Measurements from ENCODE around the gene PLP1. TPM values are rescaled to one million over a fixed set of nuclear protein-coding genes. Genes with fewer than 3 reads are reported as not detected.

Gene PLP1
- total and polyA plus RNA-seq, 2 experiments from 2014 or later = 36.9 to 66.9 TPM

DNA sequence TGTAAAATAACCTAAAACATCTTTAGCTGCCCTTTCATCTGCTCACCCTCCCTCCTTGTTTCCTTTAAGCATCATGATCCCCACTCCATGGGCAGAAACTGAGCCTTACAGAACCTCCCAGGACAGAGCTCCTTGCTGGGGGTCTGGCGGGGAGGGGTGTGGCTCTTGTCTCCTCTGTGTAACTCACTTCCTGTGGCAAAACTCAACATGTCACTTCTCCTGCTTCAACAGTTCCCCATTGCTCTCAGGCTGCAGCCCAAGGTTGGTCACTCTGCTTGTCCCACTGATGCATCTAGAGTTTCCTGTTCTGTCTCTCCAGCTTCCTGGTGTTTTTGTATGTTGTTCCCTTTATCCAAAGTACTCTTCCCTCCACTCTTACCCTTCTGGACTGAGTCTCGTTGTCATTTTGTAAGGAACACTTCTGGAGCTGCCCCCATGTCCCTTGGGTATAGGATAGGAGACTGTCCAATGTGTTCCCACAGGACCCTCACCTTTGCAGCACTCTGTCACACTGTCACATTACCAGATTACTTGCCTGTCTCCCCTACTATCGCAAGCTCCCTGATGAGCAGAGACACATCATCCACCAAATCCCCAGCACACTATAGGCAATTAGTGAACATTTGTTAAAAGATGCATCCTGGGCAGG is 46.4 kb upstream of the PLP1 start:
- Histone ChIP-seq H3K4me3 (no peak overlapping the region), H3K36me3 (ENCODE audit: insufficient read depth) (no peaks in the 10 kb centered on the region), H3K4me2 (peak overlapping the region; percentile 57; the same call in 1 of the 2 replicates), H3K79me2 (replicated peaks; ENCODE audit: insufficient read depth) (no peaks in the 10 kb centered on the region), H3K4me1 (ENCODE audit: insufficient read depth) (peaks cover 31% of the 10 kb centered on the region), H3F3A (replicated peaks; ENCODE audit: low read depth) (no peaks in the 10 kb centered on the region), H3K27ac (ENCODE audit: low read depth) (no peak overlapping the region), H3K27me3 (ENCODE audit: insufficient read depth) (no peaks in the 10 kb centered on the region), H3K9me2 (ENCODE audit: insufficient read depth) (no peaks in the 10 kb centered on the region), H4K20me1 (replicated peaks; ENCODE audit: insufficient read depth) (no peaks in the 10 kb centered on the region), H2AFZ (no peak overlapping the region)
- no peak for DNase-seq (ENCODE audit: low spot score)
- peaks cover 56% of the 10 kb centered on the region for H3K4me1 Mint-ChIP-seq
- no peak overlapping the region; the same call in 1 of the 2 replicates for H3K27ac Mint-ChIP-seq
- H3K9me3 Mint-ChIP-seq = no peaks in the 10 kb centered on the region; the same call in 2 of the 3 replicates
- H3K4me3 Mint-ChIP-seq = no peak overlapping the region; the same call in 2 of the 3 replicates
- ATAC-seq = no peak
- TF ChIP-seq ZNF114 (CRISPR knock-in tag; IDR thresholded peaks at IDR 0.05) = no peak
- no peak for TF ChIP-seq JUNB (IDR thresholded peaks at IDR 0.05; ENCODE audit: unreplicated experiment)
- TF ChIP-seq, protein P1, sequence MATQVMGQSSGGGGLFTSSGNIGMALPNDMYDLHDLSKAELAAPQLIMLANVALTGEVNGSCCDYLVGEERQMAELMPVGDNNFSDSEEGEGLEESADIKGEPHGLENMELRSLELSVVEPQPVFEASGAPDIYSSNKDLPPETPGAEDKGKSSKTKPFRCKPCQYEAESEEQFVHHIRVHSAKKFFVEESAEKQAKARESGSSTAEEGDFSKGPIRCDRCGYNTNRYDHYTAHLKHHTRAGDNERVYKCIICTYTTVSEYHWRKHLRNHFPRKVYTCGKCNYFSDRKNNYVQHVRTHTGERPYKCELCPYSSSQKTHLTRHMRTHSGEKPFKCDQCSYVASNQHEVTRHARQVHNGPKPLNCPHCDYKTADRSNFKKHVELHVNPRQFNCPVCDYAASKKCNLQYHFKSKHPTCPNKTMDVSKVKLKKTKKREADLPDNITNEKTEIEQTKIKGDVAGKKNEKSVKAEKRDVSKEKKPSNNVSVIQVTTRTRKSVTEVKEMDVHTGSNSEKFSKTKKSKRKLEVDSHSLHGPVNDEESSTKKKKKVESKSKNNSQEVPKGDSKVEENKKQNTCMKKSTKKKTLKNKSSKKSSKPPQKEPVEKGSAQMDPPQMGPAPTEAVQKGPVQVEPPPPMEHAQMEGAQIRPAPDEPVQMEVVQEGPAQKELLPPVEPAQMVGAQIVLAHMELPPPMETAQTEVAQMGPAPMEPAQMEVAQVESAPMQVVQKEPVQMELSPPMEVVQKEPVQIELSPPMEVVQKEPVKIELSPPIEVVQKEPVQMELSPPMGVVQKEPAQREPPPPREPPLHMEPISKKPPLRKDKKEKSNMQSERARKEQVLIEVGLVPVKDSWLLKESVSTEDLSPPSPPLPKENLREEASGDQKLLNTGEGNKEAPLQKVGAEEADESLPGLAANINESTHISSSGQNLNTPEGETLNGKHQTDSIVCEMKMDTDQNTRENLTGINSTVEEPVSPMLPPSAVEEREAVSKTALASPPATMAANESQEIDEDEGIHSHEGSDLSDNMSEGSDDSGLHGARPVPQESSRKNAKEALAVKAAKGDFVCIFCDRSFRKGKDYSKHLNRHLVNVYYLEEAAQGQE (IDR thresholded peaks at IDR 0.05; ENCODE audit: unreplicated experiment) = no peak
- TF ChIP-seq CREB1 (CRISPR knock-in tag; IDR thresholded peaks at IDR 0.05; ENCODE audit: low read depth) = no peak
- TF ChIP-seq, protein P2, sequence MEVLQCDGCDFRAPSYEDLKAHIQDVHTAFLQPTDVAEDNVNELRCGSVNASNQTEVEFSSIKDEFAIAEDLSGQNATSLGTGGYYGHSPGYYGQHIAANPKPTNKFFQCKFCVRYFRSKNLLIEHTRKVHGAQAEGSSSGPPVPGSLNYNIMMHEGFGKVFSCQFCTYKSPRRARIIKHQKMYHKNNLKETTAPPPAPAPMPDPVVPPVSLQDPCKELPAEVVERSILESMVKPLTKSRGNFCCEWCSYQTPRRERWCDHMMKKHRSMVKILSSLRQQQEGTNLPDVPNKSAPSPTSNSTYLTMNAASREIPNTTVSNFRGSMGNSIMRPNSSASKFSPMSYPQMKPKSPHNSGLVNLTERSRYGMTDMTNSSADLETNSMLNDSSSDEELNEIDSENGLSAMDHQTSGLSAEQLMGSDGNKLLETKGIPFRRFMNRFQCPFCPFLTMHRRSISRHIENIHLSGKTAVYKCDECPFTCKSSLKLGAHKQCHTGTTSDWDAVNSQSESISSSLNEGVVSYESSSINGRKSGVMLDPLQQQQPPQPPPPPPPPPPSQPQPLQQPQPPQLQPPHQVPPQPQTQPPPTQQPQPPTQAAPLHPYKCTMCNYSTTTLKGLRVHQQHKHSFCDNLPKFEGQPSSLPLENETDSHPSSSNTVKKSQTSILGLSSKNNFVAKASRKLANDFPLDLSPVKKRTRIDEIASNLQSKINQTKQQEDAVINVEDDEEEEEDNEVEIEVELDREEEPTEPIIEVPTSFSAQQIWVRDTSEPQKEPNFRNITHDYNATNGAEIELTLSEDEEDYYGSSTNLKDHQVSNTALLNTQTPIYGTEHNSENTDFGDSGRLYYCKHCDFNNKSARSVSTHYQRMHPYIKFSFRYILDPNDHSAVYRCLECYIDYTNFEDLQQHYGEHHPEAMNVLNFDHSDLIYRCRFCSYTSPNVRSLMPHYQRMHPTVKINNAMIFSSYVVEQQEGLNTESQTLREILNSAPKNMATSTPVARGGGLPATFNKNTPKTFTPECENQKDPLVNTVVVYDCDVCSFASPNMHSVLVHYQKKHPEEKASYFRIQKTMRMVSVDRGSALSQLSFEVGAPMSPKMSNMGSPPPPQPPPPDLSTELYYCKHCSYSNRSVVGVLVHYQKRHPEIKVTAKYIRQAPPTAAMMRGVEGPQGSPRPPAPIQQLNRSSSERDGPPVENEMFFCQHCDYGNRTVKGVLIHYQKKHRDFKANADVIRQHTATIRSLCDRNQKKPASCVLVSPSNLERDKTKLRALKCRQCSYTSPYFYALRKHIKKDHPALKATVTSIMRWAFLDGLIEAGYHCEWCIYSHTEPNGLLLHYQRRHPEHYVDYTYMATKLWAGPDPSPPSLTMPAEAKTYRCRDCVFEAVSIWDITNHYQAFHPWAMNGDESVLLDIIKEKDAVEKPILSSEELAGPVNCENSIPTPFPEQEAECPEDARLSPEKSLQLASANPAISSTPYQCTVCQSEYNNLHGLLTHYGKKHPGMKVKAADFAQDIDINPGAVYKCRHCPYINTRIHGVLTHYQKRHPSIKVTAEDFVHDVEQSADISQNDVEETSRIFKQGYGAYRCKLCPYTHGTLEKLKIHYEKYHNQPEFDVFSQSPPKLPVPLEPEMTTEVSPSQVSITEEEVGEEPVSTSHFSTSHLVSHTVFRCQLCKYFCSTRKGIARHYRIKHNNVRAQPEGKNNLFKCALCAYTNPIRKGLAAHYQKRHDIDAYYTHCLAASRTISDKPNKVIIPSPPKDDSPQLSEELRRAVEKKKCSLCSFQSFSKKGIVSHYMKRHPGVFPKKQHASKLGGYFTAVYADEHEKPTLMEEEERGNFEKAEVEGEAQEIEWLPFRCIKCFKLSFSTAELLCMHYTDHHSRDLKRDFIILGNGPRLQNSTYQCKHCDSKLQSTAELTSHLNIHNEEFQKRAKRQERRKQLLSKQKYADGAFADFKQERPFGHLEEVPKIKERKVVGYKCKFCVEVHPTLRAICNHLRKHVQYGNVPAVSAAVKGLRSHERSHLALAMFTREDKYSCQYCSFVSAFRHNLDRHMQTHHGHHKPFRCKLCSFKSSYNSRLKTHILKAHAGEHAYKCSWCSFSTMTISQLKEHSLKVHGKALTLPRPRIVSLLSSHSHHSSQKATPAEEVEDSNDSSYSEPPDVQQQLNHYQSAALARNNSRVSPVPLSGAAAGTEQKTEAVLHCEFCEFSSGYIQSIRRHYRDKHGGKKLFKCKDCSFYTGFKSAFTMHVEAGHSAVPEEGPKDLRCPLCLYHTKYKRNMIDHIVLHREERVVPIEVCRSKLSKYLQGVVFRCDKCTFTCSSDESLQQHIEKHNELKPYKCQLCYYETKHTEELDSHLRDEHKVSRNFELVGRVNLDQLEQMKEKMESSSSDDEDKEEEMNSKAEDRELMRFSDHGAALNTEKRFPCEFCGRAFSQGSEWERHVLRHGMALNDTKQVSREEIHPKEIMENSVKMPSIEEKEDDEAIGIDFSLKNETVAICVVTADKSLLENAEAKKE (CRISPR knock-in tag; IDR thresholded peaks at IDR 0.05) = no peak
- TF ChIP-seq, protein P3, sequence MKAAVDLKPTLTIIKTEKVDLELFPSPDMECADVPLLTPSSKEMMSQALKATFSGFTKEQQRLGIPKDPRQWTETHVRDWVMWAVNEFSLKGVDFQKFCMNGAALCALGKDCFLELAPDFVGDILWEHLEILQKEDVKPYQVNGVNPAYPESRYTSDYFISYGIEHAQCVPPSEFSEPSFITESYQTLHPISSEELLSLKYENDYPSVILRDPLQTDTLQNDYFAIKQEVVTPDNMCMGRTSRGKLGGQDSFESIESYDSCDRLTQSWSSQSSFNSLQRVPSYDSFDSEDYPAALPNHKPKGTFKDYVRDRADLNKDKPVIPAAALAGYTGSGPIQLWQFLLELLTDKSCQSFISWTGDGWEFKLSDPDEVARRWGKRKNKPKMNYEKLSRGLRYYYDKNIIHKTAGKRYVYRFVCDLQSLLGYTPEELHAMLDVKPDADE (IDR thresholded peaks at IDR 0.05) = no peak
- TF ChIP-seq EZH2 (IDR thresholded peaks at IDR 0.05; ENCODE audit: low read depth, unreplicated experiment) = no peak
- no peak for TF ChIP-seq STAT1 (IDR thresholded peaks at IDR 0.05; ENCODE audit: unreplicated experiment)
- TF ChIP-seq, protein P4, sequence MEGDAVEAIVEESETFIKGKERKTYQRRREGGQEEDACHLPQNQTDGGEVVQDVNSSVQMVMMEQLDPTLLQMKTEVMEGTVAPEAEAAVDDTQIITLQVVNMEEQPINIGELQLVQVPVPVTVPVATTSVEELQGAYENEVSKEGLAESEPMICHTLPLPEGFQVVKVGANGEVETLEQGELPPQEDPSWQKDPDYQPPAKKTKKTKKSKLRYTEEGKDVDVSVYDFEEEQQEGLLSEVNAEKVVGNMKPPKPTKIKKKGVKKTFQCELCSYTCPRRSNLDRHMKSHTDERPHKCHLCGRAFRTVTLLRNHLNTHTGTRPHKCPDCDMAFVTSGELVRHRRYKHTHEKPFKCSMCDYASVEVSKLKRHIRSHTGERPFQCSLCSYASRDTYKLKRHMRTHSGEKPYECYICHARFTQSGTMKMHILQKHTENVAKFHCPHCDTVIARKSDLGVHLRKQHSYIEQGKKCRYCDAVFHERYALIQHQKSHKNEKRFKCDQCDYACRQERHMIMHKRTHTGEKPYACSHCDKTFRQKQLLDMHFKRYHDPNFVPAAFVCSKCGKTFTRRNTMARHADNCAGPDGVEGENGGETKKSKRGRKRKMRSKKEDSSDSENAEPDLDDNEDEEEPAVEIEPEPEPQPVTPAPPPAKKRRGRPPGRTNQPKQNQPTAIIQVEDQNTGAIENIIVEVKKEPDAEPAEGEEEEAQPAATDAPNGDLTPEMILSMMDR (conservative IDR thresholded peaks at IDR 0.05; ENCODE audit: low read depth in 2 of 2) = no peak
- no peak for TF ChIP-seq ZNF331 (CRISPR knock-in tag; IDR thresholded peaks at IDR 0.05; ENCODE audit: low read depth)
- TF ChIP-seq NANOG (IDR thresholded peaks at IDR 0.05; ENCODE audit: borderline replicate concordance) = no peak
- no peak for TF ChIP-seq EZH2phosphoT487 (IDR thresholded peaks at IDR 0.05; ENCODE audit: unreplicated experiment)
- H3K36me3 Mint-ChIP-seq (ENCODE audit: low read depth) = no peaks in the 10 kb centered on the region
- H3K27me3 Mint-ChIP-seq (ENCODE audit: insufficient read depth, low read depth, poor library complexity) = peaks cover 2% of the 10 kb centered on the region
